CD4-positive, alpha-beta T cell (primary cell): ENCODE measurements around the gene AP1S3. TPM values are rescaled to one million over a fixed set of nuclear protein-coding genes. Genes with fewer than 3 reads are reported as not detected.

Source experiments
- ATAC-seq: fragments of 200-7000 bp; cut with Tn5 transposase; one replicate; pipeline ENCODE4 v1.10.0; 2022; ENCODE audit warnings: mild to moderate bottlenecking; ENCODE audit not compliant: poor library complexity
- CTCF ChIA-PET: fragments of 350-600 bp; sonication (Branson Sonifier 250); formaldehyde crosslinking; loops from one replicate; lab custom pipeline; 2021; ENCODE audit warnings: antibody characterized with exemption, inconsistent platforms; lab: Charles Lee
- POLR2A ChIA-PET: fragments of 350-600 bp; sonication (Branson Sonifier 250); formaldehyde crosslinking; loops from one replicate; lab custom pipeline; 2021; ENCODE audit warnings: antibody characterized with exemption, inconsistent platforms; lab: Charles Lee
- DNase-seq, 14 experiments: peaks; one replicate each; pipeline ENCODE4 v3.0.0-alpha.2; 2013 to 2020; ENCODE audit warnings: mixed read lengths in 2 of 14
- H3K27ac ChIP-seq, 2 donors: one replicate each; pipeline versions ENCODE4 v1.5.1 to v1.7.0; 2013; ENCODE audit warnings: low read length in 2 of 2, low read depth in 1 of 2, mild to moderate bottlenecking in 1 of 2
- H3K27me3 ChIP-seq, 2 experiments: 1 replicate in 1 of 2; 2 replicates in 1 of 2; pipeline versions ENCODE4 v1.6.1 to v1.7.0; 2013; ENCODE audit warnings: low read length in 2 of 2, control low read depth in 1 of 2, mild to moderate bottlenecking in 1 of 2, moderate library complexity in 1 of 2; ENCODE audit not compliant: insufficient read depth in 2 of 2, control insufficient read depth in 1 of 2
- H3K36me3 ChIP-seq: one replicate; pipeline ENCODE4 v1.6.1; 2013; ENCODE audit warnings: low read length, control low read depth; ENCODE audit not compliant: insufficient read depth
- H3K4me1 ChIP-seq: one replicate; pipeline ENCODE4 v1.6.1; 2013; ENCODE audit warnings: low read length, control low read depth; ENCODE audit not compliant: insufficient read depth
- H3K4me3 ChIP-seq: one replicate; pipeline ENCODE4 v1.5.1; 2013; ENCODE audit warnings: mild to moderate bottlenecking, low read length, moderate library complexity
- H3K9me3 ChIP-seq, 2 experiments: 1 replicate in 1 of 2; 2 replicates in 1 of 2; pipeline versions ENCODE4 v1.6.1 to v1.7.0; 2013; ENCODE audit warnings: low read length in 2 of 2, mild to moderate bottlenecking in 2 of 2, control low read depth in 1 of 2, moderate library complexity in 1 of 2; ENCODE audit not compliant: control insufficient read depth in 1 of 2, insufficient read depth in 1 of 2
- H3K27ac Mint-ChIP-seq: one replicate; pipeline ENCODE4 v1.8.0; 2020; ENCODE audit warnings: mixed read lengths
- H3K27me3 Mint-ChIP-seq: one replicate; pipeline ENCODE4 v1.8.0; 2021; ENCODE audit warnings: mixed read lengths
- H3K36me3 Mint-ChIP-seq: one replicate; pipeline ENCODE4 v1.8.0; 2021; ENCODE audit warnings: low read depth, mixed read lengths
- H3K4me1 Mint-ChIP-seq: one replicate; pipeline ENCODE4 v1.8.0; 2021; ENCODE audit warnings: low read depth, mixed read lengths
- H3K4me3 Mint-ChIP-seq: one replicate; pipeline ENCODE4 v1.8.0; 2020; ENCODE audit warnings: mild to moderate bottlenecking, mixed read lengths
- H3K9me3 Mint-ChIP-seq: one replicate; pipeline ENCODE4 v1.8.0; 2020; ENCODE audit warnings: mixed read lengths
- CTCF ChIP-seq: fragments of 200-600 bp; IDR thresholded peaks from one replicate; pipeline ENCODE4 v1.8.0; 2022; ENCODE audit warnings: antibody characterized with exemption, mild to moderate bottlenecking
- intact Hi-C, 2 experiments: fragments of 100-400 bp; cut with DNase I in 1 of 2; cut with micrococcal nuclease in 1 of 2; formaldehyde crosslinking; loops; one replicate each; pipeline versions ENCODE4 v1.15.1 to v1.9.0; 2023 to 2025; cut with DNase I, micrococcal nuclease
- total RNA-seq, 174 experiments: library from RNA in 2 of 174; stranded (reverse) in 2 of 174; gene quantifications; one replicate each; pipeline ENCODE4 v1.2.3 and lab custom pipeline; 2021 to 2026

Gene AP1S3
- total RNA-seq, 2 experiments from 2014 or later = 0.50 to 0.71 TPM

GRCh38 chr2:223855426-223855825, 18.0 kb upstream of the AP1S3 start:
- no peak overlapping the region for H3K27ac Mint-ChIP-seq
- no peaks in the 10 kb centered on the region for H3K36me3 Mint-ChIP-seq
- Histone ChIP-seq H3K9me3 (no peaks in the 10 kb centered on the region), H3K27ac (no peak overlapping the region), H3K4me3 (no peak overlapping the region), H3K36me3 (no peaks in the 10 kb centered on the region), H3K4me1 (peaks cover 6% of the 10 kb centered on the region), H3K27me3 (no peaks in the 10 kb centered on the region)
- no peaks in the 10 kb centered on the region for H3K4me1 Mint-ChIP-seq
- ChIA-PET POLR2A (no interaction called here), CTCF (no interaction called here)
- no peaks in the 10 kb centered on the region for H3K9me3 Mint-ChIP-seq
- ATAC-seq (no peak), DNase-seq (no peak)
- no peak for TF ChIP-seq CTCF
- intact Hi-C loops = no loop called here
- H3K27me3 Mint-ChIP-seq = no peaks in the 10 kb centered on the region
- no peak overlapping the region for H3K4me3 Mint-ChIP-seq

GRCh38 chr2:223854741-223855140, 17.4 kb upstream of the AP1S3 start:
- Histone ChIP-seq H3K27ac (no peak overlapping the region), H3K4me1 (peaks cover 6% of the 10 kb centered on the region), H3K4me3 (no peak overlapping the region), H3K27me3 (no peaks in the 10 kb centered on the region), H3K9me3 (no peaks in the 10 kb centered on the region), H3K36me3 (no peaks in the 10 kb centered on the region)
- CTCF ChIA-PET = no interaction called here
- no peaks in the 10 kb centered on the region for H3K9me3 Mint-ChIP-seq
- H3K27me3 Mint-ChIP-seq = no peaks in the 10 kb centered on the region
- POLR2A ChIA-PET = no interaction called here
- ATAC-seq = no peak
- no peaks in the 10 kb centered on the region for H3K4me1 Mint-ChIP-seq
- peaks cover 1% of the 10 kb centered on the region for H3K36me3 Mint-ChIP-seq
- no peak overlapping the region for H3K4me3 Mint-ChIP-seq
- intact Hi-C loops = no loop called here
- no peak for TF ChIP-seq CTCF
- DNase-seq = no peak
- H3K27ac Mint-ChIP-seq = no peak overlapping the region

- intact Hi-C loops = no loop called here
- DNase-seq (no peak), ATAC-seq (no peak)
- no peaks in the 10 kb centered on the region for H3K9me3 ChIP-seq
- H3K27ac ChIP-seq = no peak overlapping the region
- POLR2A ChIA-PET = interaction anchor here (0.6 kb wide), 1 partner anchor 9 kb away, joined by 4 read pairs; no protein-coding TSS in a partner anchor
- H3K4me1 ChIP-seq = peaks cover 6% of the 10 kb centered on the region
- CTCF ChIA-PET = no interaction called here
- Mint-ChIP-seq H3K36me3 (peaks cover 6% of the 10 kb centered on the region), H3K27ac (no peak overlapping the region), H3K9me3 (no peaks in the 10 kb centered on the region), H3K4me3 (no peak overlapping the region), H3K27me3 (no peaks in the 10 kb centered on the region), H3K4me1 (no peaks in the 10 kb centered on the region)
- H3K4me3 ChIP-seq = no peak overlapping the region
- no peaks in the 10 kb centered on the region for H3K27me3 ChIP-seq
- H3K36me3 ChIP-seq = no peaks in the 10 kb centered on the region
- no peak for TF ChIP-seq CTCF
These were observed 16.0 kb upstream of the AP1S3 start for GRCh38 chr2:223853425-223853837.
